ENCODE results near the gene HCAR2.

The HCAR2 gene

DNA sequence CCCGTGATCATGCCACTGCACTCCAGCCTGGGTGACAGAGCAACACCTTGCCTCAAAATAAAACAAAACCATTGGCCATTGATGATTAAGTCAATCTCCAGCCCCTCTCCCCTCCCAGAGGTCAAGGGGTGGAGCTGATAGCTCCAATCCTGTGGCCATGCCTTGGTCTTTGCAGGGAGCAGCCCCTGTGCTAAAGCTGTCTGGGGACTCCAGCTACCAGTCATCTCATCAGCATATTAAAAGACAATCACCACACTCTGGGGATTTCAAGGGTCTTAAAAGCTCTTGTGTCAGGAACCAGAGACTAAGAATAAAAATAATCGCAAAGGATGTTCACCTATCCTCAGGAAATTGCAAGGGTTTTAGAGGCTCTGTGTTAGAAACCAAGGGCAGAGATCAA, 30.6 kb downstream of the HCAR2 start:
- Histone ChIP-seq H3K27ac (no peak overlapping the region), H3K4me1 (peaks cover 10% of the 10 kb centered on the region), H3K79me2 (no peaks in the 10 kb centered on the region), H2AFZ (no peak overlapping the region), H3K4me2 (ENCODE audit: low read length) (no peak overlapping the region), H3K9ac (no peak overlapping the region), H3K27me3 (ENCODE audit: control insufficient read depth, insufficient read depth, low read length) (no peaks in the 10 kb centered on the region), H3K9me3 (ENCODE audit: control insufficient read depth, low read length) (no peaks in the 10 kb centered on the region), H3K36me3 (ENCODE audit: control insufficient read depth, insufficient read depth, low read length) (no peaks in the 10 kb centered on the region), H3K4me3 (ENCODE audit: low read depth, low read length) (no peak overlapping the region)
- TF ChIP-seq, protein P1, sequence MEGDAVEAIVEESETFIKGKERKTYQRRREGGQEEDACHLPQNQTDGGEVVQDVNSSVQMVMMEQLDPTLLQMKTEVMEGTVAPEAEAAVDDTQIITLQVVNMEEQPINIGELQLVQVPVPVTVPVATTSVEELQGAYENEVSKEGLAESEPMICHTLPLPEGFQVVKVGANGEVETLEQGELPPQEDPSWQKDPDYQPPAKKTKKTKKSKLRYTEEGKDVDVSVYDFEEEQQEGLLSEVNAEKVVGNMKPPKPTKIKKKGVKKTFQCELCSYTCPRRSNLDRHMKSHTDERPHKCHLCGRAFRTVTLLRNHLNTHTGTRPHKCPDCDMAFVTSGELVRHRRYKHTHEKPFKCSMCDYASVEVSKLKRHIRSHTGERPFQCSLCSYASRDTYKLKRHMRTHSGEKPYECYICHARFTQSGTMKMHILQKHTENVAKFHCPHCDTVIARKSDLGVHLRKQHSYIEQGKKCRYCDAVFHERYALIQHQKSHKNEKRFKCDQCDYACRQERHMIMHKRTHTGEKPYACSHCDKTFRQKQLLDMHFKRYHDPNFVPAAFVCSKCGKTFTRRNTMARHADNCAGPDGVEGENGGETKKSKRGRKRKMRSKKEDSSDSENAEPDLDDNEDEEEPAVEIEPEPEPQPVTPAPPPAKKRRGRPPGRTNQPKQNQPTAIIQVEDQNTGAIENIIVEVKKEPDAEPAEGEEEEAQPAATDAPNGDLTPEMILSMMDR (IDR thresholded peaks at IDR 0.05) = no peak

DNA sequence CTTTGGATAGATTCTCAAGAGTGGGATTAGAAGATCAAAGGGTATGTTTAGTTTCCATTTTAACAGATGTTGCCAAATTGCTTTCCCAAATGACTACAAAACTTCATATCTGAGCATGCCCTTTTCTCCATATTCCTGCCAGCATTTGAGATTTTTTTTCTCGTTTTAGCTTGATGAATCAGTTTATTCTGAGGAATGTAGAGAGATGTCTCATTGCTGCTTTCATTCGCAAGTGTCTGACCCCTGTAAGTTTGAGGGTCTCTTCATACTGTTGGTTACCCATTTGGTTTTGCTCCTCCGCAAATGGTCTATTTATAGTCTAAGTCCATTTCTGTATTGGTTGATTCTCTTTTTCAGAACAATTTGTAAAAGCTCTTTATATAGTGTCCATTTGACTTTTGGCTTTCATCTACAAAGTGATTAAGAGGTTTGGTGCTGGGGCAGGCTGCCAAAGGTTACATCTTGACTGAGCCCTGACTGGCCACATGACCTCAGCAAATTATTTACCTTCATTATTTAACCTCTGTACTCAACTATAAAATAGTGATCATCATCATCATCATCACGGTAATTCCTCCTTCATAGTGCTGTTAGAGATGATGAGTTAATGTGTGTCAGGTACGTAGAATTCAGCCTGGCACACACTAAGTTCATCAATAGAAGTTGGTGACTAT, 33.6 kb downstream of the HCAR2 start:
- Histone ChIP-seq H3K4me2 (ENCODE audit: low read length) (peak overlapping the region; percentile 22), H3K9ac (no peak overlapping the region), H3K27ac (no peak overlapping the region), H3K79me2 (no peaks in the 10 kb centered on the region), H3K4me3 (ENCODE audit: low read depth, low read length) (no peak overlapping the region), H3K9me3 (ENCODE audit: control insufficient read depth, low read length) (no peaks in the 10 kb centered on the region), H3K27me3 (ENCODE audit: control insufficient read depth, insufficient read depth, low read length) (no peaks in the 10 kb centered on the region), H3K36me3 (ENCODE audit: control insufficient read depth, insufficient read depth, low read length) (no peaks in the 10 kb centered on the region), H3K4me1 (peaks cover 5% of the 10 kb centered on the region), H2AFZ (no peak overlapping the region)
- TF ChIP-seq, protein P1 (IDR thresholded peaks at IDR 0.05) = no peak

DNA sequence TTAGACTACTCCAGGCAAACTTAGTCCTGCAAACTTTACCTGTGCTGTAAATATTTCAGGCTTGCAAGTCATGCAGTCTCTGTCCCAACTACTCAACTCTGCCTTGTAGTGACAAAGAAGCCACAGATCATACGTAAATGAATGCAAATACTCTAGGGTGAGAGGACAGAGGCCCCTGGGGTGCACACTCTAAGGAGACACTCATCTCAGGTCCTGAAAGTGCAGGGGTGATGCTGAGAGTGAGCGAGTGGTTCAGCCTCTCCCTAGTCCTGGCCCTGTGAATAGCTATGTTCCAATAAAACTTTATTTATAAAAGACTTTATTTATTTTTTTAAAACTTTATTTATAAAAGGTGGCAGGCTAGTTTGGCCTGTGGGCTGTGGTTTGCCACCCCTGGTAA, 34.9 kb downstream of the HCAR2 start:
- no peak overlapping the region for H2AFZ ChIP-seq
- H3K79me2 ChIP-seq = no peaks in the 10 kb centered on the region
- H3K4me2 ChIP-seq (ENCODE audit: low read length) = no peak overlapping the region
- H3K4me1 ChIP-seq = no peaks in the 10 kb centered on the region
- no peaks in the 10 kb centered on the region for H3K36me3 ChIP-seq (ENCODE audit: control insufficient read depth, insufficient read depth, low read length)
- TF ChIP-seq, protein P1 (IDR thresholded peaks at IDR 0.05) = no peak
- H3K27ac ChIP-seq = no peak overlapping the region
- no peaks in the 10 kb centered on the region for H3K9me3 ChIP-seq (ENCODE audit: control insufficient read depth, low read length)
- no peak overlapping the region for H3K4me3 ChIP-seq (ENCODE audit: low read depth, low read length)
- no peak overlapping the region for H3K9ac ChIP-seq
- no peaks in the 10 kb centered on the region for H3K27me3 ChIP-seq (ENCODE audit: control insufficient read depth, insufficient read depth, low read length)

DNA sequence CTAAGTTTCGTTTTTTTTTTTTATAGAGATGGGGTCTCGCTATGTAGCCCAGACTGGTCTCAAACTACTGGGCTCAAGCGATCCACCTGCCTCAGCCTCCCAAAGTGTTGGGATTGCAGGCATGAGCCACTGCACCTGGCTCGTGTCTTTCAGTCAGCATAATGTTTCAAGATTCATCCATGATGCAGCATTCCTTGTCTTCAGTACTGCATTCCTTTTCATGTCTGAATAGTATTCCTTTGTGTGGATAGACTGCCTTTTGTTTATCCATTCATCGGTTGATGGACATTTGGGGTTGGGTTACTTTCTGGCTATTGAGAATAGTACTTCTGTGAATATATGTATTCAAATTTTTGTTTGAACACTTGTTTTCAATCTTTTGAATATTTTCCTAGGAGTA, 37.4 kb downstream of the HCAR2 start:
- Histone ChIP-seq H3K27ac (no peak overlapping the region), H3K9me3 (ENCODE audit: control insufficient read depth, low read length) (no peaks in the 10 kb centered on the region), H3K36me3 (ENCODE audit: control insufficient read depth, insufficient read depth, low read length) (no peaks in the 10 kb centered on the region), H3K4me2 (ENCODE audit: low read length) (no peak overlapping the region), H3K4me1 (peaks cover 5% of the 10 kb centered on the region), H2AFZ (no peak overlapping the region), H3K9ac (no peak overlapping the region), H3K79me2 (no peaks in the 10 kb centered on the region), H3K27me3 (ENCODE audit: control insufficient read depth, insufficient read depth, low read length) (no peaks in the 10 kb centered on the region), H3K4me3 (ENCODE audit: low read depth, low read length) (no peak overlapping the region)
- TF ChIP-seq, protein P1 (IDR thresholded peaks at IDR 0.05) = no peak

DNA sequence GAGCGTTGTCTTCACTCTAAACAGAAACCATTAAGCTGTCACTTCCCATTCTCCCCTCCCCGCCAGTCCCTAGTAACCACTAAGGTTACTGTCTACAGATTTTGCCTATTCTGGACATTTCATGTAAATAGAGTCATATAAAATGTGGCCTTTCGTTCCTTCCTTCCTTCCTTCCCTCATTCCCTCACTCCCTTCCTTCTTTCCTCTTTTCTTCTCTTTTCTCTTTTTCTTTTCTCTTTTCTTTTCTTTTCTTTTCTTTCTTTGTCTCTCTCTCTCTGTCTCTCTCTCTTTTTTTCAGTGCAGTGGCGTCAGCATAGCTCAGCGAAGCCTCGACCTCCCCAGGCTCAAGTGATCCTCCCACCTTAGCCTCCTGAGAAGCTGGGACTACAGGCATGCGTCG, 37.8 kb downstream of the HCAR2 start:
- Histone ChIP-seq H3K9me3 (ENCODE audit: control insufficient read depth, low read length) (no peaks in the 10 kb centered on the region), H3K4me3 (ENCODE audit: low read depth, low read length) (no peak overlapping the region), H3K27ac (no peak overlapping the region), H3K79me2 (no peaks in the 10 kb centered on the region), H3K9ac (no peak overlapping the region), H3K27me3 (ENCODE audit: control insufficient read depth, insufficient read depth, low read length) (no peaks in the 10 kb centered on the region), H3K4me1 (peaks cover 9% of the 10 kb centered on the region), H2AFZ (no peak overlapping the region), H3K4me2 (ENCODE audit: low read length) (no peak overlapping the region), H3K36me3 (ENCODE audit: control insufficient read depth, insufficient read depth, low read length) (no peaks in the 10 kb centered on the region)
- TF ChIP-seq, protein P1 (IDR thresholded peaks at IDR 0.05) = no peak
